Measurements from ENCODE around the gene PTPRR.

DNA sequence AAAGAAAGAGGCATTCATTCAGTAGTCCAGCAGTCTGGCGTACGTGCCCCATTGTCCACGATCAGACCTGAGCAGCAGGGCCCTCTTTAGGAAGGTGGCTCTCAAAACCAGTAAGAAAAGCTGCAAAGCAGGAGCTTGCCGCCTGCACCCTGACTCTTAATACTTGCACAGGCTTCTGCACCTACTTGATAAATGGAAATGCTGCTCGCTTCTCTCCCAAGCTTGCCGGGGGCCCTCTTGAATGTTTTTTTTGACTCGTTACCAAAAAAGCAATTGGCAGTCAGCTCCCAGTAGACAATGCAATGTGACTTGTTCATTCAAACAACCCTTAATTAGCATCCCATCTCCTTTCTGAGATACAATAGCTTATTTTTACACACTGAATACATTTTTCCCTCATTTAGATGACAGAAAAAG lies 256.1 kb downstream of the PTPRR start:
- no peak for TF ChIP-seq CTCF (IDR thresholded peaks at IDR 0.05)
- TF ChIP-seq EP300 (IDR thresholded peaks at IDR 0.05): no peak
- no peak for TF ChIP-seq POLR2A (IDR thresholded peaks at IDR 0.05)
